ENCODE data around the gene CYTL1. TPM values are rescaled to one million over a fixed set of nuclear protein-coding genes. Genes with fewer than 3 reads are reported as not detected.
A peak's percentile ranks its signal among the peaks of the same experiment; 100 is the strongest.

The CYTL1 gene
- polyA plus RNA-seq, 2 of the 4 experiments (the other 2 are of a cell fraction), result not detected

DNA sequence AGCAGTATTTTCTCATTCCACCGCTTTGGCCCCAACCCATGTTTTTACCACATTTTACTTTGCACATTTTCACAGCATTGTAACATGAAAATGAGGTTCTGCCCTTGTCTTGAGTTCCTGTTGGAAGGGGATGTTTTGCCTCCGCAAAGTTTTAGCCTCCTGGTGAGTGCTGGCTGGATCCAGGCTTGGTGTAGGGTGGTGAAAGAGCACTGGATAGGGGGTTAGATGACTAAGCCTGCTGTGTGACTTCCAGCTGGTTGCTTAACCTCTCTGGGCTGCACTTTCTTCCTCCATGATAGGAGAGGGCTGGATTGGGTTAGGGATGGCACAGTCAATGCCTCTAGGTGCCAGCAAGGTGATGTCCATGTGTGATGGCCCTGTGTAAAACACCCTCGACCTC lies 28.9 kb downstream of the CYTL1 start:
- peaks cover 25% of the 10 kb centered on the region for H3K4me1 ChIP-seq
- H3K4me3 ChIP-seq, result no peak overlapping the region
- ChIA-PET CTCF (no interaction called here), POLR2A (no interaction called here)
- TF ChIP-seq NFE2L2 (conservative IDR thresholded peaks at IDR 0.05; ENCODE audit: low read length) (no peak), KDM1A (IDR thresholded peaks at IDR 0.05; ENCODE audit: low read depth) (0 out of 2 replicates have a peak, but pooled peaks have one; percentile 24), ZFP36 (IDR thresholded peaks at IDR 0.05; ENCODE audit: borderline replicate concordance, partially characterized antibody) (peak; percentile 81)
- DNase-seq (ENCODE audit: low read depth in 1 of 2, low spot score in 1 of 2), result no peak
- ATAC-seq, result no peak
- FAIRE-seq, result no peak
- no peaks in the 10 kb centered on the region for H3K9me3 ChIP-seq
- H3K27ac ChIP-seq, result peak overlapping the region; percentile 44 to 83; a peak in 5 of 6 replicates
- H3K4me2 ChIP-seq, result peak overlapping the region; percentile 40; the same call in 1 of the 3 replicates
- WGBS (ENCODE audit: missing lambda C conversion rate), result 92% methylated on average over 3 of the region's 3 CpGs

DNA sequence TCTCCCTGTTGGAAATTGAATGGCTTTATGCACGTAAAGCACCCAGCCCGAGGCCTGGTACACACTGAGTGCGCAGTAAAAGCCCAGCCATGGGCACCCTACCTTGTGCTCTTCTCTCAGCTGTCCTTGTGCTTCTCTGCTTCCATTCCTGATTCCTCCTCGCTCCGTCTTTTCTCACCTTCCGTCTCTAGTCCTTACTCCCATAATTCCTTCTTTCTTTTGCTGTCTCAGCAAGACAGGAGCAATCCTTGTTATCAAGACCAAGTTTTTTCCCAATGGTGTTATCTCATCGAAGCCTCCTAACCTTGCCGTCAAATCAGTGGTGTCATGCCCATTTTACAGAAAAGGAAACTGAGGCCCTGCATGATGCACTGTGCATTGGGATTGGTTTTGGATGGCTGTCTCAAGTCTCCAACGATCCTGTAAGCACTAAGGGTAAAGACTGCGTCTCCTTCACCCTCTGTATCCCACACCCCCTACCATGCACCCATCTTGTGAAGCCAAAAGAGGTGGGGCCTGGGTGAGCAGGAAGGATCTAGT lies 30.1 kb downstream of the CYTL1 start:
- POLR2A ChIA-PET, result no interaction called here
- TF ChIP-seq MAFK (IDR thresholded peaks at IDR 0.05; ENCODE audit: partially characterized antibody), result peak; percentile 56
- TF ChIP-seq MYC (IDR thresholded peaks at IDR 0.05; ENCODE audit: borderline replicate concordance, low read length), result no peak
- no peak for TF ChIP-seq NR3C1 (IDR thresholded peaks at IDR 0.05)
- no peak for TF ChIP-seq RARB (CRISPR knock-in tag; IDR thresholded peaks at IDR 0.05)
- Histone ChIP-seq H3K4me1 (peaks cover 19% of the 10 kb centered on the region), H3K9me3 (no peaks in the 10 kb centered on the region), H3K4me3 (no peak overlapping the region), H3K27ac (no peak overlapping the region), H3K4me2 (no peak overlapping the region)
- DNase-seq (ENCODE audit: low read depth in 1 of 2, low spot score in 1 of 2), result no peak
- no peak for FAIRE-seq
- WGBS (ENCODE audit: missing lambda C conversion rate), result 82% methylated on average over 10 of the region's 10 CpGs
- no peak for ATAC-seq
- CTCF ChIA-PET, result interaction anchor here (1.4 kb wide), 1 partner anchor 10 kb away, joined by 3 read pairs; no protein-coding TSS in a partner anchor

DNA sequence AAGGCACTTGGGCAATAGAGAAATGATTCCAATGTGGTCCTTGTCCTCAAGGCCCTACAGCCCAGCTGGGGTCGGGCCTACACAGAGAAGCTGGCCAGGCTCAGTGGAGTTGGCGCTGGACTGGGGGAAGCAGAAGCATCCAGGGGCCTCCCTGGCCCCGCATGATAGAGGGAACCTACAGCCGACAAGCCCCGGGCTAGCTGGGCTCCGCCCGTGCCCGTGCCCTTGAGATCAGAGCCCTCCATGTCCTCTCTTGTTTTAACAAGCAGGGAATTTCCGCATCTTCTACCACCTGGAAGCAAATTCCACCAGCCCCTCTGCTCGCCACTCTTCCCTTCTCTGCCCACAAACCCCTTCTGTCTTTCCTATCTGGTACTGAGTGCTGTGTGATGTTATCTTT lies 31.6 kb downstream of the CYTL1 start:
- CTCF ChIA-PET, result interaction anchor here (0.6 to 1.2 kb wide), 2 partner anchors 10 to 63 kb away, joined by 3 read pairs; no protein-coding TSS in a partner anchor
- TF ChIP-seq RFX5 (IDR thresholded peaks at IDR 0.05), result no peak
- TF ChIP-seq CBX2 (IDR thresholded peaks at IDR 0.05; ENCODE audit: borderline replicate concordance, low read depth), result no peak
- TF ChIP-seq, protein P1, sequence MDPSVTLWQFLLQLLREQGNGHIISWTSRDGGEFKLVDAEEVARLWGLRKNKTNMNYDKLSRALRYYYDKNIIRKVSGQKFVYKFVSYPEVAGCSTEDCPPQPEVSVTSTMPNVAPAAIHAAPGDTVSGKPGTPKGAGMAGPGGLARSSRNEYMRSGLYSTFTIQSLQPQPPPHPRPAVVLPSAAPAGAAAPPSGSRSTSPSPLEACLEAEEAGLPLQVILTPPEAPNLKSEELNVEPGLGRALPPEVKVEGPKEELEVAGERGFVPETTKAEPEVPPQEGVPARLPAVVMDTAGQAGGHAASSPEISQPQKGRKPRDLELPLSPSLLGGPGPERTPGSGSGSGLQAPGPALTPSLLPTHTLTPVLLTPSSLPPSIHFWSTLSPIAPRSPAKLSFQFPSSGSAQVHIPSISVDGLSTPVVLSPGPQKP (IDR thresholded peaks at IDR 0.05; ENCODE audit: low read depth, low read length), result no peak
- TF ChIP-seq HEYL (CRISPR knock-in tag; IDR thresholded peaks at IDR 0.05), result no peak
- no peak for TF ChIP-seq HOXB5 (CRISPR knock-in tag; IDR thresholded peaks at IDR 0.05)
- TF ChIP-seq RCOR1 (IDR thresholded peaks at IDR 0.05; ENCODE audit: low read depth, low read length), result no peak
- TF ChIP-seq MAZ (IDR thresholded peaks at IDR 0.05; ENCODE audit: borderline replicate concordance, low read depth, low read length), result no peak
- no peak for TF ChIP-seq ZSCAN20 (CRISPR knock-in tag; IDR thresholded peaks at IDR 0.05)
- TF ChIP-seq FOXS1 (CRISPR knock-in tag; IDR thresholded peaks at IDR 0.05), result no peak
- no peak for TF ChIP-seq SREBF2 (IDR thresholded peaks at IDR 0.05)
- no peak for TF ChIP-seq ZNF302 (CRISPR knock-in tag; IDR thresholded peaks at IDR 0.05)
- TF ChIP-seq ZC3H11A (IDR thresholded peaks at IDR 0.05), result no peak
- TF ChIP-seq GATA3 (IDR thresholded peaks at IDR 0.05; ENCODE audit: borderline replicate concordance), result no peak
- TF ChIP-seq, protein P2, sequence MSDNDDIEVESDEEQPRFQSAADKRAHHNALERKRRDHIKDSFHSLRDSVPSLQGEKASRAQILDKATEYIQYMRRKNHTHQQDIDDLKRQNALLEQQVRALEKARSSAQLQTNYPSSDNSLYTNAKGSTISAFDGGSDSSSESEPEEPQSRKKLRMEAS (IDR thresholded peaks at IDR 0.05), result no peak
- TF ChIP-seq BHLHE40 (IDR thresholded peaks at IDR 0.05; ENCODE audit: low read depth, low read length), result no peak
- TF ChIP-seq JUN (IDR thresholded peaks at IDR 0.05), result no peak
- TF ChIP-seq HDAC2 (IDR thresholded peaks at IDR 0.05), result no peak
- TF ChIP-seq, protein P3, sequence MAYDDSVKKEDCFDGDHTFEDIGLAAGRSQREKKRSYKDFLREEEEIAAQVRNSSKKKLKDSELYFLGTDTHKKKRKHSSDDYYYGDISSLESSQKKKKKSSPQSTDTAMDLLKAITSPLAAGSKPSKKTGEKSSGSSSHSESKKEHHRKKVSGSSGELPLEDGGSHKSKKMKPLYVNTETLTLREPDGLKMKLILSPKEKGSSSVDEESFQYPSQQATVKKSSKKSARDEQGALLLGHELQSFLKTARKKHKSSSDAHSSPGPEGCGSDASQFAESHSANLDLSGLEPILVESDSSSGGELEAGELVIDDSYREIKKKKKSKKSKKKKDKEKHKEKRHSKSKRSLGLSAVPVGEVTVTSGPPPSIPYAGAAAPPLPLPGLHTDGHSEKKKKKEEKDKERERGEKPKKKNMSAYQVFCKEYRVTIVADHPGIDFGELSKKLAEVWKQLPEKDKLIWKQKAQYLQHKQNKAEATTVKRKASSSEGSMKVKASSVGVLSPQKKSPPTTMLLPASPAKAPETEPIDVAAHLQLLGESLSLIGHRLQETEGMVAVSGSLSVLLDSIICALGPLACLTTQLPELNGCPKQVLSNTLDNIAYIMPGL (CRISPR knock-in tag; IDR thresholded peaks at IDR 0.05; ENCODE audit: borderline replicate concordance), result no peak
- TF ChIP-seq, protein P4, sequence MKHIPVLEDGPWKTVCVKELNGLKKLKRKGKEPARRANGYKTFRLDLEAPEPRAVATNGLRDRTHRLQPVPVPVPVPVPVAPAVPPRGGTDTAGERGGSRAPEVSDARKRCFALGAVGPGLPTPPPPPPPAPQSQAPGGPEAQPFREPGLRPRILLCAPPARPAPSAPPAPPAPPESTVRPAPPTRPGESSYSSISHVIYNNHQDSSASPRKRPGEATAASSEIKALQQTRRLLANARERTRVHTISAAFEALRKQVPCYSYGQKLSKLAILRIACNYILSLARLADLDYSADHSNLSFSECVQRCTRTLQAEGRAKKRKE (CRISPR knock-in tag; IDR thresholded peaks at IDR 0.05; ENCODE audit: low read depth), result no peak
- TF ChIP-seq, protein P5, sequence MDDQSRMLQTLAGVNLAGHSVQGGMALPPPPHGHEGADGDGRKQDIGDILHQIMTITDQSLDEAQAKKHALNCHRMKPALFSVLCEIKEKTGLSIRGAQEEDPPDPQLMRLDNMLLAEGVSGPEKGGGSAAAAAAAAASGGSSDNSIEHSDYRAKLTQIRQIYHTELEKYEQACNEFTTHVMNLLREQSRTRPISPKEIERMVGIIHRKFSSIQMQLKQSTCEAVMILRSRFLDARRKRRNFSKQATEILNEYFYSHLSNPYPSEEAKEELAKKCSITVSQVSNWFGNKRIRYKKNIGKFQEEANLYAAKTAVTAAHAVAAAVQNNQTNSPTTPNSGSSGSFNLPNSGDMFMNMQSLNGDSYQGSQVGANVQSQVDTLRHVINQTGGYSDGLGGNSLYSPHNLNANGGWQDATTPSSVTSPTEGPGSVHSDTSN (IDR thresholded peaks at IDR 0.05), result no peak

More for the DNA sequence above, 31.6 kb downstream of the CYTL1 start:
- no peak for DNase-seq (ENCODE audit: low read depth in 1 of 2, low spot score in 1 of 2)
- no peak overlapping the region for H3K4me2 ChIP-seq
- POLR2A ChIA-PET, result no interaction called here
- H3K9me3 ChIP-seq, result no peaks in the 10 kb centered on the region
- peaks cover 19% of the 10 kb centered on the region for H3K4me1 ChIP-seq
- 87% methylated on average over 10 of the region's 10 CpGs for WGBS (ENCODE audit: missing lambda C conversion rate)
- ATAC-seq, result no peak
- no peak overlapping the region for H3K27ac ChIP-seq
- no peak overlapping the region for H3K4me3 ChIP-seq
- FAIRE-seq, result no peak
